Measurements from ENCODE around the gene GAK.

- TF ChIP-seq CTCF (IDR thresholded peaks at IDR 0.05; ENCODE audit: insufficient read depth, low read depth, low read length), result no peak
- TF ChIP-seq EZH2 (IDR thresholded peaks at IDR 0.05; ENCODE audit: insufficient read depth, low read length), result no peak
Observed at GRCh38 chr4:866068-866760, 65.9 kb downstream of the GAK start.

Measured in astrocyte (in vitro differentiated cells and primary cell).